HepG2 (cell line): ENCODE results near the gene ACVRL1. TPM values are rescaled to one million over a fixed set of nuclear protein-coding genes. Genes with fewer than 3 reads are reported as not detected.

Source experiments
- ATF4 ChIP-seq, 2 experiments: fragments of 450-650 bp in 1 of 2; sonication (generic) in 1 of 2; formaldehyde crosslinking; IDR thresholded peaks; 2 replicates each; pipeline versions ENCODE4 v1.5.0 to v1.8.0; 2020 to 2022; ENCODE audit warnings: mild to moderate bottlenecking in 1 of 2, missing genetic modification reagents in 1 of 2
- CCAR2 ChIP-seq: fragments of 200-400 bp; formaldehyde crosslinking; optimal IDR thresholded peaks from 2 replicates; pipeline ENCODE3; 2018; ENCODE audit warnings: low read depth, mild to moderate bottlenecking, low read length, moderate library complexity
- ETV6 ChIP-seq: sonication (generic); formaldehyde crosslinking; conservative IDR thresholded peaks from 2 replicates; pipeline ENCODE4 v1.4.0; 2020; ENCODE audit warnings: missing genetic modification reagents
- GFI1 ChIP-seq: sonication (generic); formaldehyde crosslinking; IDR thresholded peaks from 2 replicates; pipeline ENCODE4 v1.5.0; 2020; ENCODE audit warnings: missing genetic modification reagents, mild to moderate bottlenecking, borderline replicate concordance
- IRF9 ChIP-seq: sonication (generic); formaldehyde crosslinking; IDR thresholded peaks from 2 replicates; pipeline ENCODE4 v1.8.0; 2022; ENCODE audit warnings: missing genetic modification reagents, mild to moderate bottlenecking, borderline replicate concordance
- KLF11 ChIP-seq: IDR thresholded peaks from 2 replicates; pipeline ENCODE4 v1.6.1; 2016; ENCODE audit warnings: missing compliant biosample characterization
- MIER2 ChIP-seq: IDR thresholded peaks from 2 replicates; pipeline ENCODE4 v1.6.1; 2016; ENCODE audit warnings: missing biosample characterization, missing genetic modification reagents
- PAX8 ChIP-seq: sonication (generic); formaldehyde crosslinking; IDR thresholded peaks from 2 replicates; pipeline ENCODE4 v1.8.0; 2022; ENCODE audit warnings: mild to moderate bottlenecking, missing genetic modification reagents, borderline replicate concordance
- PRDM15 ChIP-seq: sonication (generic); formaldehyde crosslinking; IDR thresholded peaks from 2 replicates; pipeline ENCODE4 v1.4.0; 2020; ENCODE audit warnings: missing genetic modification reagents
- SOX5 ChIP-seq: IDR thresholded peaks from 2 replicates; pipeline ENCODE4 v1.6.1; 2016; ENCODE audit warnings: borderline replicate concordance
- ZBTB3 ChIP-seq: sonication (generic); formaldehyde crosslinking; IDR thresholded peaks from 2 replicates; pipeline ENCODE4 v1.4.0; 2020; ENCODE audit warnings: low read depth, mild to moderate bottlenecking, moderate library complexity, missing genetic modification reagents, borderline replicate concordance
- ZBTB37 ChIP-seq: sonication (generic); formaldehyde crosslinking; IDR thresholded peaks from 2 replicates; pipeline ENCODE4 v1.4.0; 2020; ENCODE audit warnings: mild to moderate bottlenecking, missing genetic modification reagents
- ZNF10 ChIP-seq: sonication (generic); formaldehyde crosslinking; IDR thresholded peaks from 2 replicates; pipeline ENCODE4 v1.4.0; 2020; ENCODE audit warnings: mild to moderate bottlenecking, low read depth, missing genetic modification reagents, borderline replicate concordance
- ZNF768 ChIP-seq: sonication (generic); formaldehyde crosslinking; IDR thresholded peaks from 2 replicates; pipeline ENCODE4 v1.4.0; 2020; ENCODE audit warnings: missing genetic modification reagents
- polyA plus RNA-seq, 8 experiments: library from polyadenylated mRNA; depleted of rRNA in 3 of 8; stranded (reverse) in 7 of 8; unstranded in 1 of 8; fragments of >200 nt; fragmentation: Illumina TruSeq in 4 of 8; extraction: Trizol in 4 of 8; gene quantifications; 2 replicates each; pipeline versions ENCODE4 v1.2.1 to v1.2.3, GENCODE V29; 2011 to 2016; ENCODE audit warnings: low read depth in 4 of 8, missing spikeins in 1 of 8, mixed read lengths in 1 of 8; ENCODE audit not compliant: insufficient read depth in 1 of 8
- total RNA-seq, 5 experiments: library from RNA; depleted of rRNA; stranded (reverse); fragments of >200 nt; fragmentation: Illumina TruSeq; extraction: Trizol; gene quantifications; 2 replicates each; pipeline ENCODE4 v1.2.3, GENCODE V29; 2016; ENCODE audit warnings: low read depth in 1 of 5
- TF ChIP-seq, protein P1 (sequence below): sonication (generic); formaldehyde crosslinking; IDR thresholded peaks from 2 replicates; pipeline ENCODE4 v1.5.0; 2020; ENCODE audit warnings: mild to moderate bottlenecking, missing genetic modification reagents, borderline replicate concordance
- TF ChIP-seq, protein P2 (sequence below): conservative IDR thresholded peaks from 2 replicates; pipeline ENCODE4 v1.6.1; 2018; ENCODE audit warnings: missing genetic modification reagents

ACVRL1 gene
- total and polyA plus RNA-seq, 2 of the 13 experiments (the other 11 are each of a cell fraction or from before 2014, with no cell fraction given) = not detected

- TF ChIP-seq ZBTB3 (CRISPR knock-in tag) (no peak), ZBTB37 (no peak), ZNF768 (CRISPR knock-in tag) (no peak), ETV6 (no peak), SOX5 (no peak), GFI1 (CRISPR knock-in tag) (no peak), ZNF10 (CRISPR knock-in tag) (no peak), ATF4 (CRISPR knock-in tag; IDR thresholded peaks at IDR 0.05) (no peak), KLF11 (CRISPR knock-in tag) (no peak), IRF9 (CRISPR knock-in tag) (no peak), CCAR2 (no peak), PAX8 (CRISPR knock-in tag) (no peak), MIER2 (CRISPR knock-in tag) (no peak), PRDM15 (CRISPR knock-in tag) (peak; percentile 28; the same call in 1 of the 2 replicates)
- TF ChIP-seq, protein P1, sequence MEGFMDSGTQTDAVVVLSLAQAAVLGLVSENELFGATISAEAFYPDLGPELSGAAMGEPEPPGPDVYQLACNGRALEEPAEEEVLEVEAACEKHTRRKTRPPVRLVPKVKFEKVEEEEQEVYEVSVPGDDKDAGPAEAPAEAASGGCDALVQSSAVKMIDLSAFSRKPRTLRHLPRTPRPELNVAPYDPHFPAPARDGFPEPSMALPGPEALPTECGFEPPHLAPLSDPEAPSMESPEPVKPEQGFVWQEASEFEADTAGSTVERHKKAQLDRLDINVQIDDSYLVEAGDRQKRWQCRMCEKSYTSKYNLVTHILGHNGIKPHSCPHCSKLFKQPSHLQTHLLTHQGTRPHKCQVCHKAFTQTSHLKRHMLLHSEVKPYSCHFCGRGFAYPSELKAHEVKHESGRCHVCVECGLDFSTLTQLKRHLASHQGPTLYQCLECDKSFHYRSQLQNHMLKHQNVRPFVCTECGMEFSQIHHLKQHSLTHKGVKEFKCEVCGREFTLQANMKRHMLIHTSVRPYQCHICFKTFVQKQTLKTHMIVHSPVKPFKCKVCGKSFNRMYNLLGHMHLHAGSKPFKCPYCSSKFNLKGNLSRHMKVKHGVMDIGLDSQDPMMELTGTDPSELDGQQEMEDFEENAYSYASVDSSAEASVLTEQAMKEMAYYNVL (CRISPR knock-in tag) = no peak
- TF ChIP-seq, protein P2, sequence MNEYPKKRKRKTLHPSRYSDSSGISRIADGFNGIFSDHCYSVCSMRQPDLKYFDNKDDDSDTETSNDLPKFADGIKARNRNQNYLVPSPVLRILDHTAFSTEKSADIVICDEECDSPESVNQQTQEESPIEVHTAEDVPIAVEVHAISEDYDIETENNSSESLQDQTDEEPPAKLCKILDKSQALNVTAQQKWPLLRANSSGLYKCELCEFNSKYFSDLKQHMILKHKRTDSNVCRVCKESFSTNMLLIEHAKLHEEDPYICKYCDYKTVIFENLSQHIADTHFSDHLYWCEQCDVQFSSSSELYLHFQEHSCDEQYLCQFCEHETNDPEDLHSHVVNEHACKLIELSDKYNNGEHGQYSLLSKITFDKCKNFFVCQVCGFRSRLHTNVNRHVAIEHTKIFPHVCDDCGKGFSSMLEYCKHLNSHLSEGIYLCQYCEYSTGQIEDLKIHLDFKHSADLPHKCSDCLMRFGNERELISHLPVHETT (CRISPR knock-in tag) = no peak
These were observed 38.3 kb upstream of the ACVRL1 start (continued) for GRCh38 chr12:51868821-51869495.
